ENCODE measurements around the gene MYCN.

MYCN gene

DNA sequence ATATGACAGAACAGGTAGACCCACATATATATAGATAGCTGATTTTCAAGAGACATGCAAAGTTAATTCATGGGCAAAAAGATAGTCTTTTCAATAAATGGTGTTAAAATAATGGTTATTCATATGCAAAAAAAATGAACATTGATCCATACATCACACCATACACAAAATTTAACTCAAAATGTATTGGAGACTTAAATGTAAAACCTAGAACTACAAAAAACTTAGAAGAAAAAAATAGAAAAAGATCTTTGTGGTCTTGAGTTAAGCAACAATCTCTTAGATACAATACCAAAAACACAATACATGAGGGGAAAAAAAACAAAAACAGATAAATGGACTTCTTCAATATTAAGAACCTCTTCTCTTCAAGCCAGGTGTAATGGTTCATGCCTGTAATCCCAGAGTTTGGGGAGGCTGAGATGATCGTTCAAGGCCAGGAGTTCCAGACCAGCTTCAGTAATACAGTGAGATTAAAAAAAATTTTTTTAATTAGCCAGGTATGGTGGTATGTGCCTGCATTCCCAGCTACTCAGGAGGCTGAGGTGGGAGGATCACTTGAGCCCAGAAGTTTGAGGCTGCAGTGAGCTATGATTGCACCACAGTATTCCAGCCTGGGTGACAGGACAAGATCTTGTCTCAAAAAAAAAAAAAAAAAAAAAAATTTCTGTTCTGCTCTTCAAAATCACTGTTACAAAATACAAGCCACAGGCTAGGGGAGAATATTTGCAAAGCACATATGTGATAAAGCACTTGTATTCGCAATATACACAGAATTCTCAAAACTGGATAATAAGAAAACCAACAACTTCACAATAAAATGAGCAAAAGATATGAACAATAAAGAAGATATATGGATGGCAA, 32.7 kb upstream of the MYCN start:
- H3K9me3 ChIP-seq (replicated peaks; ENCODE audit: insufficient read depth, low read length) = no peaks in the 10 kb centered on the region
- no peak for DNase-seq
- no peak for TF ChIP-seq EZH2 (optimal IDR thresholded peaks at IDR 0.05; ENCODE audit: low read depth, low read length)

DNA sequence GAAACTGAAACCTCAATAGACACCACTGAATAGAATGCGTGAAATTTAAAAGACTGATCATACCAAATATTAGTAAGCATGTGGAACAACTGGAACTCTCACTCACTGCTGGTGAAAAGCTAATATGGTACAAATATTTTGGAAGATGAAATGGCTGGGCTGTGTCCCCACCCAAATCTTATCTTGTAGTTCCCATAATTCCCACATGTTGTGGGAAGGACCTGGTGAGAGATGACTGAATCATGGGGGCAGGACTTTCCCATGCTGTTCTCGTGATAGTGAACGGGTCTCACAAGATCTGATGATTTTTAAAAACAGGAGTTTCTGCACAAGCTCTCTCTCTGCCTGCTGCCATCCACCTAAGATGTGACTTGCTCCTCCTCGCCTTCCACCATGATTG, 32.0 kb upstream of the MYCN start:
- no peaks in the 10 kb centered on the region for H3K36me3 ChIP-seq (replicated peaks; ENCODE audit: insufficient read depth, low read length)
- TF ChIP-seq, protein P1, sequence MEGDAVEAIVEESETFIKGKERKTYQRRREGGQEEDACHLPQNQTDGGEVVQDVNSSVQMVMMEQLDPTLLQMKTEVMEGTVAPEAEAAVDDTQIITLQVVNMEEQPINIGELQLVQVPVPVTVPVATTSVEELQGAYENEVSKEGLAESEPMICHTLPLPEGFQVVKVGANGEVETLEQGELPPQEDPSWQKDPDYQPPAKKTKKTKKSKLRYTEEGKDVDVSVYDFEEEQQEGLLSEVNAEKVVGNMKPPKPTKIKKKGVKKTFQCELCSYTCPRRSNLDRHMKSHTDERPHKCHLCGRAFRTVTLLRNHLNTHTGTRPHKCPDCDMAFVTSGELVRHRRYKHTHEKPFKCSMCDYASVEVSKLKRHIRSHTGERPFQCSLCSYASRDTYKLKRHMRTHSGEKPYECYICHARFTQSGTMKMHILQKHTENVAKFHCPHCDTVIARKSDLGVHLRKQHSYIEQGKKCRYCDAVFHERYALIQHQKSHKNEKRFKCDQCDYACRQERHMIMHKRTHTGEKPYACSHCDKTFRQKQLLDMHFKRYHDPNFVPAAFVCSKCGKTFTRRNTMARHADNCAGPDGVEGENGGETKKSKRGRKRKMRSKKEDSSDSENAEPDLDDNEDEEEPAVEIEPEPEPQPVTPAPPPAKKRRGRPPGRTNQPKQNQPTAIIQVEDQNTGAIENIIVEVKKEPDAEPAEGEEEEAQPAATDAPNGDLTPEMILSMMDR (IDR thresholded peaks at IDR 0.05; ENCODE audit: low read length) = no peak
- TF ChIP-seq EZH2phosphoT487 (IDR thresholded peaks at IDR 0.05; ENCODE audit: low read length) = no peak
- TF ChIP-seq EZH2 (optimal IDR thresholded peaks at IDR 0.05; ENCODE audit: low read depth, low read length) = no peak

More for the DNA sequence above, 32.7 kb upstream of the MYCN start:
- Histone ChIP-seq H3K27me3 (replicated peaks; ENCODE audit: insufficient read depth, low read length) (no peaks in the 10 kb centered on the region), H3K4me1 (ENCODE audit: low read length) (peaks cover 13% of the 10 kb centered on the region), H4K20me1 (ENCODE audit: insufficient read depth, low read length) (no peaks in the 10 kb centered on the region), H3K27ac (ENCODE audit: low read length) (no peak overlapping the region), H3K4me3 (ENCODE audit: low read length) (peak overlapping the region; percentile 2; the same call in 1 of the 2 replicates), H3K9ac (ENCODE audit: low read length) (no peak overlapping the region), H3K79me2 (ENCODE audit: low read length) (no peaks in the 10 kb centered on the region), H2AFZ (ENCODE audit: low read length) (peak overlapping the region; percentile 36; the same call in 1 of the 2 replicates), H3K9me2 (replicated peaks; ENCODE audit: insufficient read depth, low read length) (no peaks in the 10 kb centered on the region), H3K4me2 (ENCODE audit: low read depth, low read length) (peak overlapping the region; percentile 29; the same call in 1 of the 2 replicates), H3K36me3 (replicated peaks; ENCODE audit: insufficient read depth, low read length) (no peaks in the 10 kb centered on the region), H3F3A (ENCODE audit: insufficient read depth, low read length) (peaks cover 4% of the 10 kb centered on the region; the same call in 1 of the 2 replicates)

DNA sequence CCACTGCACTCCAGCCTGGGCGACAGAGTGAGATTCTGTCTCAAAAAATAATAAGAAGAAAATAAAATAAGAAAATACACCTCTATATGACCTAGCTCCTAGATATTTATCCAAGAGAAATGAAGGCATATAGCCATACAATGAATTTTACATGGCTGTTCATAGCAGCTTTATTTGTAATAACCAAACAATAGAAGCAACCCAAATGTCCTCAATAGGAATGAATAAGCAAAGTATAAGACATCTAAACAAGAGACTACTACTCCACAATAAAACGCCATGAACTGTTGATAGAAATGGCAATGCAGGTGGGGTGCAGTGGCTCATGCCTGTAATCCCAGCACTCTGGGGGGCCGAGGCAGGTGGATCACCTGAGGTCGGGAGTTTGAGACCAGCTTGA, 31.2 kb upstream of the MYCN start:
- H3K9me2 ChIP-seq (replicated peaks; ENCODE audit: insufficient read depth, low read length) = no peaks in the 10 kb centered on the region
- no peaks in the 10 kb centered on the region for H3K79me2 ChIP-seq (ENCODE audit: low read length)
- DNase-seq = no peak
- no peak overlapping the region for H3K27ac ChIP-seq (ENCODE audit: low read length)
- no peaks in the 10 kb centered on the region for H3K9me3 ChIP-seq (replicated peaks; ENCODE audit: insufficient read depth, low read length)
- no peak overlapping the region for H2AFZ ChIP-seq (ENCODE audit: low read length)
- peaks cover 18% of the 10 kb centered on the region for H3F3A ChIP-seq (ENCODE audit: insufficient read depth, low read length)
- H3K4me1 ChIP-seq (ENCODE audit: low read length) = peaks cover 27% of the 10 kb centered on the region
- no peaks in the 10 kb centered on the region for H4K20me1 ChIP-seq (ENCODE audit: insufficient read depth, low read length)
- H3K36me3 ChIP-seq (replicated peaks; ENCODE audit: insufficient read depth, low read length) = no peaks in the 10 kb centered on the region
- no peak overlapping the region for H3K4me2 ChIP-seq (ENCODE audit: low read depth, low read length)
- H3K27me3 ChIP-seq (replicated peaks; ENCODE audit: insufficient read depth, low read length) = no peaks in the 10 kb centered on the region
- no peak for TF ChIP-seq EZH2 (optimal IDR thresholded peaks at IDR 0.05; ENCODE audit: low read depth, low read length)
- TF ChIP-seq, protein P1 (IDR thresholded peaks at IDR 0.05; ENCODE audit: low read length) = no peak
- no peak for TF ChIP-seq EZH2phosphoT487 (IDR thresholded peaks at IDR 0.05; ENCODE audit: low read length)
- no peak overlapping the region for H3K4me3 ChIP-seq (ENCODE audit: low read length)
- H3K9ac ChIP-seq (ENCODE audit: low read length) = no peak overlapping the region

More for the DNA sequence above, 32.0 kb upstream of the MYCN start:
- no peaks in the 10 kb centered on the region for H3K9me3 ChIP-seq (replicated peaks; ENCODE audit: insufficient read depth, low read length)
- H3K4me1 ChIP-seq (ENCODE audit: low read length) = peaks cover 19% of the 10 kb centered on the region
- peaks cover 11% of the 10 kb centered on the region for H3F3A ChIP-seq (ENCODE audit: insufficient read depth, low read length)
- no peak overlapping the region for H3K27ac ChIP-seq (ENCODE audit: low read length)
- H3K4me2 ChIP-seq (ENCODE audit: low read depth, low read length) = peak overlapping the region; percentile 29; the same call in 1 of the 2 replicates
- no peak overlapping the region for H3K9ac ChIP-seq (ENCODE audit: low read length)
- H3K4me3 ChIP-seq (ENCODE audit: low read length) = peak overlapping the region; percentile 2; the same call in 1 of the 2 replicates
- no peaks in the 10 kb centered on the region for H3K9me2 ChIP-seq (replicated peaks; ENCODE audit: insufficient read depth, low read length)
- DNase-seq = peak; percentile 17
- peak overlapping the region; percentile 36; the same call in 1 of the 2 replicates for H2AFZ ChIP-seq (ENCODE audit: low read length)
- no peaks in the 10 kb centered on the region for H3K79me2 ChIP-seq (ENCODE audit: low read length)
- H4K20me1 ChIP-seq (ENCODE audit: insufficient read depth, low read length) = no peaks in the 10 kb centered on the region
- H3K27me3 ChIP-seq (replicated peaks; ENCODE audit: insufficient read depth, low read length) = no peaks in the 10 kb centered on the region
